Daoy (cell line): ENCODE data around the gene MED13L. TPM values are rescaled to one million over a fixed set of nuclear protein-coding genes. Genes with fewer than 3 reads are reported as not detected.

Experiments
- DNase-seq: peaks from one replicate; pipeline ENCODE4 v3.0.0-alpha.2; 2015; ENCODE audit warnings: low read depth
- total RNA-seq: library from RNA; depleted of rRNA; stranded (reverse); fragments of >200 nt; shearing (Covaris generic); gene quantifications from 2 replicates; pipeline ENCODE4 v1.2.3, GENCODE V29; 2014

The MED13L gene
- total RNA-seq, 1 experiment from 2014 or later = 36.2 TPM

DNA sequence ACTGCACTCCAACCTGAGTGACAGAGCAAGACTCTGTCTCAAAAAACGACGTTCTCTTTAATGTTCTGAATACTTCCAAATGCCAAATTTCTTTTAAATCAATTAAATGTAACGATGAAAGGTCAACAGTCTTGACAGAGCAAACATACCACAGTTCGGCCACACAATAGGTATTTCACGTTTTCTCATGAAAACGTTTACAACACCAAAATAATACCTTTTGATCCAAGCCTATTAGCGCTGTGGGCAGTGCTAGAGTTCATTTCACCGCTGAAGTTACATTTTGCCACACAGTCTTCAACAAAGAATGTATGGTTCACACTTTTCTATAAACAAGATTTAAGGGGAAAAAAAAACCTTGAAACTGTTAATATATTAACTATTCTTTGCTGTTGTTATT, 122.1 kb downstream of the MED13L start:
- no peak for DNase-seq

DNA sequence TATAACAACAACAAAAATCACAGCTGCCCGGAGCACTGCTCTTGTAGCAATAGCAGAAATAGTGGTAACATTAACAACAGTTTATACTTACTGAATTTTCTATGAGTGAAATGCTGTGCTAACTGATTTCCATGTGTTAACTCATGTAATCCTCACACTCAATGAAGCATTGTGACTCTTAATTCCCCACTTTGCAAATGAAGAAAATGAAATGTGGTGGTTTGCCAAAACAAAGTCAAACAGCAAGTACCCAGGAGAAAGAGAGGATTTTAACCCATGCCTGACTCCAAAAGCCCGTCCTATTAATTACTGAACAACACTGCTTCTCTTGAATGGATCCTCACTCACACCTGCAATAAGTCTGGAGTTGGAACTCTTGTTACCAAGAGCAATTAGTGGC, 123.5 kb downstream of the MED13L start:
- no peak for DNase-seq

DNA sequence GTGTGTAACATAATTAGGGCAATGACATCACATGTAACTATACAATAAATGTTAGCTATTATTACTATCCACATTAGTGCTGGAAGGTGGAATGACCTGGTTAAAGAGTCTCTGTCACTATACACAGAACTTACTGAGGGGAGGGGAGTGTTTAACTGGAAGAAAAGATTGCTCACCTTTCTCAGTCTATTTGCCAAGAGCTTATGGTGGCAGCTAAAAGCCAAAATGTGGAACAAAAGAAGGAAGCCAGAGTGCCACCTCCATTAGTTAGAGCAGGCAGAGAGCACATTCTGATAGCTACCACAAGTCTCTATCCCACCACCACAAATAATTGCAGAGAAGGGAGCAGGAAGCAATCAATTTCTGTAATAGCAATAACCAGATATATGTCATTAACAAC, 124.4 kb downstream of the MED13L start:
- DNase-seq = no peak

DNA sequence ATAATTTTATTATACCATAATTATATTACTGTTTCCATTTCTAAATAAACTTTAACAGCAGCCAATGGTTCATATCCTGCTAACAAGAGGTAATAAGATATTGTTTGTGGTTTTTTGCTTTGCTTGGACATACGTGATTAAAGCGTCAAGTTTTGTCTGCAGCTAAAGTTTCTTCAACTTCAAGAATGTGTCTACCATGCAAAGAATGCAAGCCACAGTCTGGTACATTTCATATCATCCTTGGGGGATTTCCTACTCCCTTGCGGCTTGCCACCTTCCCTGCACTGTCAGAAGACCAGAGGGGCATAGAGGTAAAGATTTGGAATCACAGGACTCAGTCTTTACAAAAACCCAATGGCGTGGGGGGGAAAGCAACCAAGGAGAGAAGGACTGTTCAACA, 125.2 kb downstream of the MED13L start:
- DNase-seq = peak; percentile 88

DNA sequence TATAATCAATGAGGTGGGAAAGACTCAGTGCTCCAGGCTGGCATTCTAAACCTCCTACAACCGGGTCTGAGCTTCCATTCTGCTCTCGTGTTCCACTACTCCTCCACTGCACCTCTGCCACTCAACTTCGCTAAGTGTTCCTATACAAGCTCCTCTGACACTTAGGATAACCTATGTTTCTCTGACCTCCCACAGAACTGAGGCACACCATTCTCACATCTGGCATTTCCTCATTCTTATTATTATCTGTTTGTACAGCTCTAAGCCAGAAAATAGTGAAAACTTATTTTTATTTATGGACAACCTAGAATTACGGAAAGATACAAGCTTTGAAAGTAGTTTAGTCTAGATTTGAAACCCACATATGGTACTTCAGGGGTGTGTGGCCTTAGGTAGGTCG, 127.0 kb downstream of the MED13L start:
- DNase-seq = no peak

DNA sequence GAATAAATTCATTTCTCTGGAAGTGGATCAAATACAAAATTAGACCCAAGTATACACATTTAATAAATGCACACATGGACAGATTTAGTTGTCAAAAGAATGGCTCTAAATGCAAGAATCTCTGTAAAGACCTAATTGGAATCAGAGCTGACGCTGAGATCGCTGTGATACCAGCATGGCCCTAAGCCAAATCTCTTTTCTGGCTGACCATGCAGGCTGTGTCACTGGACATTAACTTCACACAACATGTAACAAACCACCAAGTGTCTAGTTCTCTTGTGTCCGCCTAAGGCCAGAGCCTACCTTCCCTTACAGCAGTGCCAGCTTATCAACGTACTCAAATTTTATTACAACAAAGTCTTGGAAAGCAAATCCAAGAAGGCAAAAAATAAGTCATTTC, 127.5 kb downstream of the MED13L start:
- DNase-seq = no peak

DNA sequence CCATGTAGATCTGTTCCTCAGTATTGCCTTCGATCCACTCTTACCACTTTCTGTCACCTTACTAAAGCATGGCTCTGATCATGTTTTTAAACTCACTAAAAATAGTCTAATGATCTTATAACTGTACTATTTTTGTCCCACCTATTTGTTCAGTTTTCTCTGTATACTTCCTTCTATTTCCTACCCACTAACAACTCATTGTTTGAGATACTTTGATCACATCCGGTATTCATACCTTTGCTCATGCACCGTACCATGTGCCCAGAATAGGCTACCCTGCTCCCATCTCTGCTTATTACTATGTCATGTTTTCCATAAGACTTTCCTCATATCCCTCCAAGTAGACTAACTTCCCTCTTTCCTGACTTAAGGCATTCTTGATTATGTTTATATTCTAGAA, 128.6 kb downstream of the MED13L start:
- no peak for DNase-seq

DNA sequence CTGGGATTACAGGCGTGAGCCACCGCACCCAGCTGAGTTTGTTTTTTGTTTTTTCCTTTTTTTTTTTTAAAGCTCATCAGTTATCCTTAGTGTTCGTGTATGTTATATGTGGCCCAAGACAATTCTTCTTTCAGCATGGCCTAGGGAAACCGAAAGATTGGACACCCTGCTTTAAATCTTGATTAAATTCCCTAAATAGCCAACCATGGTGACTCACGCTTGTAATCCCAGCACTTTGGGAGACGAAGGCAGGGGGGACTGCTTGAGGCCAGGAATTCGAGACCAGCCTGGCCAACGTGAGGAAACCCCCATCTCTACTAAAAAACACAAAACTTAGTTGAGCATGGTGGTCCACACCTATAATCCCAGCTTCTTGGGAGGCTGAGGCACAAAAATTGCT, 131.1 kb downstream of the MED13L start:
- DNase-seq = no peak

DNA sequence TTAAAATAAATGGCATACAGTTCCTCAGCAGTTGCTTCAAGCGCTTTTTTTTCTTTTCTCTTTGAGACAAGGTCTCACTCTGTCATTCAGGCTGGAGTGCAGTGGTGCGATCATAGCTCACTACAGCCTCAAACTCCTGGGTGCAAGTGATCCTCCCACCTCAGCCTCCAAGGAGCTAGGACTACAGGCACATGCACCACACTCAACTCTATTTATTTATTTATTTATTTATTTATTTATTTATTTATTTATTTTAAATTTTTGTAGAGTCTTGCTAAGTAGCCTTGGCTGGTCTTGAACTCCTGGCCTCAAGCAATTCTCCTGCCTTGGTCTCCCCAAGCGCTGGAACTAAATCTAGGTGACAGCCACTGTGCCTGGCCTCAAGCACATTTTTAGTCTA, 132.0 kb downstream of the MED13L start:
- no peak for DNase-seq

DNA sequence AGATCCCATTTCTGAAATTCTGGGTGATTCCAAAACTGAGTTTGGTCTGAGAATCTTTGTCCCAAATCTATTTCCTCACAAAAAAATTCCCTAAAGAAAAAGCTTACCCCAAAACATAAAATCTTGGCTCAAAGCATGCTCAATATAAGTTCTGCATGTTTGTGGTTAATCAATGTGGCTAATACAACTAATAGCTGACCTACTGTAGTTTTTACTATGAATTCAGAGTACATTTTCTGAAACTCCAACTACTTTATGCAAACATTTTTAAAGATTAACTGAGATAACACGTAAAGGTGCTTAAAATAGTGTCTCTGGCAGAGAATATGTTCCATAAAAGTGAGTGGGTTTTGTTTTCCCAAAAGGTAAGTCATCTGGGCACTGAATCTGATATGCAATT, 133.1 kb downstream of the MED13L start:
- no peak for DNase-seq

DNA sequence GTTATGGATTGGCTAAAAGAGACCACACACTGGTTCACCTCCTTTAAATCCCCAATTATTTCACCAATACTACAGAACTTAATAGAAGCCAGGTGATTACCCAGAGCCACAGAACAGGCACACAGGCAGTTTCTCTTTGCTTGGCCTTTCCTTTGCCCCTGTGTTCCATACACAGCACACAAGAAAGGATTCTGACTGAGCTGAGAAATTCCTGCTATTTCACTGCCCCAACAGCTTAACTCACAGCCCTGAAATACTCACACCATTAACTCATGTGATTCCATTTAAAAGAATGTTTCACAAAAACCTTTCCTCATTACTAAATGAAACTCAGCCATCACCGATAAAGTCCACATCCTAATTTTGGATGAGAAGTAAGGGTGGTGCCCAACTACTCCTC, 133.6 kb downstream of the MED13L start:
- DNase-seq = peak; percentile 51

DNA sequence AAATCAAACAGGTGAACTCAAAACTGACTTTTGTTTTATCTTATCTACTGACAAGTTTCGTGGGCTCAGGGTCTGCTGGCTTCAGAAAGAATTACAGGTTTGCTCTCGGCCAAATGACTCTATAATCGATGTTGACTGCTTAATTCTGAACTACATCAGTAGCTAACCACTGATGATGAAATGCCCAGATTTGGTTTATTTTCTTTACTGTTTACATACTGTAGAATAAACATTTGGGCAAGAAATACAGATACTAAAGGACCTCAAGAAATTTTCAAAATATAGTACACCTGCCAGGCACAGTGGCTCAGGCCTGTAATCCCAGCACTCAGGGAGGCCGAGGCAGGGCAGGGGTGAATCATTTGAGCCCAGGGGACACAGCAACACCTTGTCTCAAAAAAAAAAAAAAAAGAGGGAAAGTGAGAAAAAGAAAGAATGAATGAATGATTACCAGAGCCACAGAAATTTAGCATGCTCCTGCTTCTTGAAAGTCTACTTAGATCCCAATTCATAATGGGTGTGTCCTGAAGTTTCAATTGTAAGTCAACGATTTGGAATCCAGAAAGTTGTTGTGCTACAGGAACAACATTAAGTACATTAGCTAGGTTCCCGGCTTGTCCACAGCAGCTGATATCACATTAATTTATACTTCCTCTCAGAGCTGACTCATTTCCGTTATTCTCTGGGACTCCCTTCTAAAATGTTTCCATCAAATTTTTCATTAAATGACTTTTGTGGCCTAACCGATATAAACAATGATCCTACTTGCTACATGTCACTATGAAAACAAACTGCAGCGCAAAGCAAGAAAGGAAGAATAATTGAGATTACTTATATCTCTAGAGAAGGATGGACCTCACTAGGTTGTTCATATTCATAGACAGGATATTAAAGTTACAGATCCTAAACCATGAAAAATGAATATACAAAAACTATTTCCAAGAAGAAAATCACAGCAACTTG, 134.3 kb downstream of the MED13L start:
- DNase-seq = peak; percentile 83

DNA sequence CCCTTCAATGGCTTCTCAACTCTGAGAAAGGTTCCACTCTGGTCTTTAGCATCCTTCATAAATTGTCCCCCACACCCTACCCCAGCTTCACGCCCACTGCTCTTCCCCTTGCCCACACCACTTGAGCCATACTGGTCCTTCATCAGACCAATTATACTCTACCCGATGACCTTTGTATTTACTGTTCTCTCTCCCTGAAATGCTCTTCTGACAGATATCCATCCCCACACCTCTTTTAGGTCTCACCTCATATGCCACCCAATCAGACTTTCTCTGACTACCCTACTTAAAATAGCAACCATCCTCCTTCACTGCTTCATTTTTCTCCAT, 135.7 kb downstream of the MED13L start:
- DNase-seq = no peak

DNA sequence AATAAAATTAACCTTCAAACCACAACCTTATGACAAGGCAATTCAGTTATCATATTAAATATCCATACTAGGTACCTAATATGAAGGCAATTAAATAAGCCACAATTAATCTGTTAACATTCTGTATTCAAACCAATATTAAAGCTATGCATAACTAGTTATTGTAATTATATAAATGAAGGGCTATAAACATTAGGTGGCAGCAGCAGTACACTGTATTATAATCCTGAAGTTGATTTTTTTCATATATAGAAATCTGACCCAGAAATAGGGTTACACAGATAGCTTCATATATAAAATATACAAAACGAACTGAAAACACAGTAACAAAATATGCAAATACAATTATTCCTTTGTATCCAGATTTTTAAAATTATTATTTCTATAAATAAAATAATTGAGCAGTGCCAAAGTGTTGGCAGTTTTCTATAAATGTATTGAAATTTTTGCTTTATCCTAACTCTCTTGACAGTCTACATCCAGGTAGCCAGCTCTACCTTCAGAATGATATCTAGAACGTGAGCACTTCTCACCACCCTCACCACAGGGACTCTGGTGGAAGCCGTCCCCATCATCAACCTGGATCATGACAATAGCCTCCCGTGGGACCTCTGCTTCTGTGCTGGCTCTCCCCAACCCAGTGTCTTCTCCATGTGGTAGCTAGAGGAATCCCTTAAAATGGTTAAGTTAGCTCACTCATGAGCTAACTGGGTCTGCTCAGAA, 136.2 kb downstream of the MED13L start:
- no peak for DNase-seq

DNA sequence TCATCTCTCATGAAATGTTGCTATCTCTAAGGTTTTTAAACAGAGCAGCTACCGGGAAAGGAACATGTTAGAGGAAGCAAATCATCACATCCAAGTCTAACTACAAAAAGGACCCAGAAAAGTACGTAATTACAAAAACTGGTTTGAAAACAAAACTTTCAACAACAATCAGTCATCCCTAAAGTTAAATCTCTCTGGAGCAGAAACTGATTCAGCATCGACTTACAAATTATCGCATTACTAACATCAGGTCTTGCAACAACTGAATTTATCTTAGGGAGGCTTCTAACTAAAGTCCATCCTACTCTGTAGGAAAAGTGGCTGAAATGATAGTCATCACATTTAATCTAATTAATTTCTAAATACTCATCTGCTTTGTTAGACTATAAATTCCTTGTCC, 137.0 kb downstream of the MED13L start:
- no peak for DNase-seq

DNA sequence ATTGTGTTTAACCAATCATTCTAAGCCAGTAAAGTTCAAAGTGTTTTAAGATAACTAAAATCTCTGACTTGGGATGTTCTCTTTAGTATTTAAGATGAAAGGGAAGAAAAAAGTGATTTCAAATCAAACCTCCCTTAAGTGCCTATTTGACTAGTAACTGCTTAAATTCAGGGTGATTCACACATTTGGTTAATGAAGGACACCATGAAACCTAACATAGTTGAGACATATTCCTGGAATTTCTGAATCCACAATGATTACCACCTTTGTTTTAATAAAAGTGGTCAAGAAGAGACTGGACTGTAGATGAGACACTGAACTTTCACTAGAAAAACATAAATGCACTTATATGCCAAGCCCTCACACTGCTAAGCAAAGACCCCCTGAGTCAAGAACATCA, 138.7 kb downstream of the MED13L start:
- DNase-seq = peak; percentile 39

DNA sequence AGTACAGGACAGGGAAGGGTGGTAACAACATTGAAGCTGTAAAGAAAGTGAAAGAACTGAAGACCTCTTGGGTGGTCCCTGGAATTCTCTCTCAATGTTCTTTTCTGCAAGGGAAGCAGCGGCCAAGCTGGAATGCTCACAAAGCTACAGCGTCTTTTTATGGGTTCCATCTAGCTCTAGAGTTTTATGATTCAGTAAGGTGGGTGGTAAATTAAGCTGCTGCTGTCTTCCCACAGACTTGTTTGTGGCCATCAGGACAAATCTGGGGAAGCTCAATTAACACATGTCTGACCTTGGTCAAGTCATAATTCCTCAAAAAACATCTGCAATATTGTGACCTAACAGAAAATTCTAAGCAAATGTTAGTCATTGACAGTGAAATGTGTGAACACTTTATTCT, 139.1 kb downstream of the MED13L start:
- peak; percentile 61 for DNase-seq

DNA sequence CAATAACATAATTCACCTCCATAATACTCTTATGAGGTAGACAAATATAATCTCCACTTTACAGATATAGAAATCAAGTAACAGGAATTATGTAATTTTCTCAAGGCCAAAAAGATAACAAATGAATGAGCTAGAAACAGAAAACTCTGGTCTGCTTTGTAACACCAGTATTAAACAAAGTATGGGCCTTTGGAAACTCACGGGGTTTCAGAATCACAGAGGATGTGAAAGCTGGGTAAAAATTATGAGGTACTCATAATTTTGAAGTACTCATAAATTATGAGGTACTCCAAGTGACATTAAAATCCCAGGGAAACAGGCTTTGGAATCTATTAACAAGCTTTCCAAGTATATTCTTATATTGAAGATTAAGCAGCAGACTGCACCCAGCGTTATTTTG, 140.2 kb downstream of the MED13L start:
- DNase-seq = no peak

DNA sequence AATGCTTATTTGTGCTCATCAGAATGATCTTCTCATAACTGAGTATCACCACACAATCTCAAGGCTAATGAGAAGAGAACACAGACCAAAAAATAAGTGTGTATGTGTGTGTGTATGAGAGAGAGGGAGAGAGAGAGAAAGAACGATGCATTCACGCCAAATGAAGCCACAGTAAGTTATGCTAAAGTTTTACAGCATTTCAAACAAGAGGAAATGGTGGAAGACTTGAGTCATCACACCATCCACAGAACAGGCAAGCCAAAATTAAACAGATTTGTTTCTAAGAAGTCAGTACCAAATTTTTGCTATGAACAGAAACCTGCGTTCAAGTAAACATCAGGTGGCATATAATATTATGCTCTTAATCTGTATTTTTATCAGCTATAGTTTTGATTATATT, 141.2 kb downstream of the MED13L start:
- DNase-seq = peak; percentile 51

DNA sequence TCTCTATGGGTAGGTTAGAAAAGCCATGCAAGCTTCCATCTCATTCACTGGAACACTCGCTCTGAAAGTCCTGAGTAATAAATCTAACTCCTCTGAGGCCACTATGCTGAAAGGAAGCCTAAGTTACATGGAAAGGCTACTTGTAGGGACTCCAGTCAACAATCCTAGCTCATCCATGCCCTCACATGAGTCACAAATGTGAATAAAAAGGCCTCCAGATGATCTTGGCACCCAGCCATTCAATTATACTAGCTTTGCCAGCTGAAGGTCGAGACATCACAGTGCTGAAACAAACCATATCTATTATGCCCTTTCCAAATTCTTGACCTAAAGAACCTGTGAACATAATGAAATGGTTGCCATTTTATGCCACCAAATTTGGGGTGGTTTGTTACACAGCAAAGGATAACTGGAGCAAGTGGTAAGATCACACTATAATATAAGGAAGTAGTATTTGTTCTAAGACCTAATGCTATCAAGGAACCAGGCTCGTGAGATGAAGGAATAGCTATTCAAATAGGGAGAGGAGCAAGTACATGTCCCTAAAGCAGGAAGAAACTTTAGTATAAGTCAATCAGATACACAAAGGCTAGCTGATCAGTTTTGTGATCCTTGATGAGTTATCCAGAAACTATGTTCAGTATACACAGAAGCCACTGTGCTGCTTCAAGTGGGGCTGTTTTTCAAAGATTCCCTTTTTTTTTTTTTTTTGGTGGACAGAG, 142.1 kb downstream of the MED13L start:
- DNase-seq = peak; percentile 81

DNA sequence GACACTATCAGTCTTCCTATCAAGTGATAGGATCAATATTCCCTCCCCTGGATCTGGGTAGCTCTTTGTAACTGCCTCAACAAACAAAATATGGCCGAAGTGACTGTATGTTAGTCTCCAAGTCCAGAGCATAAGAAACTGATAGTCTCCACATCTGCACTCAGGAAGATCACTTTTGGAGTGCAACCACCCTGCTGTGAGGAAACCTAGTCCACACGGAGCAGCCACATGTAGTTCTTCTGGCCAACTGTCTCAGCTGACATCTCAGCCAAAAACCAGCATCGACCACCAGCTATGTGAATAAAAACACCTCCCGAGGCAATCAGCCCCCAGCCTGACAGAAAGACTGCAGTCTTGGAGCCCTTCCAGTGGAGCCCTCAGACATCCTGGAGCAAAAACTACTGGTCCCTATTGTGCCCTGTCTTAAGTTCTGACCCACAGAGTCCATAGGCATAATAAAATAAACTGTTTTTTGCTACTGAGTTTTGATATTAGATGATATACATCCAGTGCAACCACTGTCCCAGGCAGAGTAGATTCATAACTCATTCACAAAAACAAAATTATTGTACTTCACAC, 143.8 kb downstream of the MED13L start:
- DNase-seq = no peak

DNA sequence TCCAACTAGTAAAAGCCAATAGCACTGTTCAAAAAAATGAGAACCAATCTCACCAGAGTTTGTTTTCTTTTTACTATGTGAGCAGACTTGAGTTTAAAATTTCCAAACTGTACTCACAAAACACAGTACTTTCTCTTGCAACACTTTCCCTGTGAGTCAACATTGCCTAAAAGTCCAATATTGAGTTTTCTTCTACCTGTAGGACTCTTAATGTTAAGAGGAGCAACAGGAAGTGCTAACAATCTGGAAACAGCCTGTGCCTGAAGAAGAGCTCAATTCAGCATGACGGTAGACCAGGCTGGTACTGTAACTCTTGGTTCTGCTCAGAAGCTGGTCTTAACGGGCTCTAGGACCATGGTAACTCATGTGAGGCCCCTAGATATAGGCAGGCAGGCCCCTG, 144.3 kb downstream of the MED13L start:
- no peak for DNase-seq
